Measurements from ENCODE around the gene RDH14.

RDH14 gene

DNA sequence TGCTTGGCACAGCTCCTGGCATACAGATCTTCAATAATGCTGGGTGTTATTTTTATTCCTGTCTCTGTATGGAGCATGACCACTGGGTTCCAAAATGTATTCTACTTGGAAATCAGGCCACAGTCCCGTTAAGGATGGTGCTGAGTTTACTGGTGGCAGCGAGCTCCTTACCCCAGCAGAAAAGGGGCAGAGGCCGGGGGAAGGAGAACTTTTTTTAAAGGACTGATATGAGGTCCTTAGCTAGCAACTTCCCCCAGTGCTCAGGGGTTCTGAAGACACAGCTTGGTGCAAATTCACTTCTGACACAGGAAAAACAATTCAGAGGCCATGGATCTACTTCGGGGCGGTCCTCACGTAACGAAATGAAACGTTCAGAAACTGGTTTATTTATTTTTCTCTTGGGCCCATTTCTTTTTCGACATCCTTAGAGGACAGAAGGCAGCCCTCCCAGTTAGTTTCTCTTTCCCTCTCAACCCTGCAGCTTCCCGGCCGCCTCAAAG, 872 bp downstream of the RDH14 start:
- no peak for DNase-seq
- H3K27ac ChIP-seq (ENCODE audit: low read depth, low read length): no peak overlapping the region
- H2BK15ac ChIP-seq (replicated peaks; ENCODE audit: low read depth): no peak overlapping the region
- no peaks in the 10 kb centered on the region for H3K4me1 ChIP-seq (ENCODE audit: control insufficient read depth, low read depth, low read length)
- WGBS (ENCODE audit: extremely low coverage, insufficient coverage, low lambda C conversion rate): no CpG with 5 or more reads among the region's 11 CpGs
- H2BK5ac ChIP-seq (ENCODE audit: low read length): no peak overlapping the region
- no peak overlapping the region for H4K8ac ChIP-seq (ENCODE audit: low read depth, low read length)
- H2BK120ac ChIP-seq (ENCODE audit: low read depth, low read length): no peak overlapping the region
- H3K18ac ChIP-seq (ENCODE audit: low read length): peak overlapping the region; percentile 33
- H3K4me2 ChIP-seq (ENCODE audit: low read length): peak overlapping the region; percentile 81
- H3K23ac ChIP-seq (ENCODE audit: low read length): peak overlapping the region; percentile 35
- H3K79me2 ChIP-seq (ENCODE audit: control insufficient read depth, insufficient read depth, low read length): peaks cover 14% of the 10 kb centered on the region
- peak overlapping the region; percentile 81 for H3K4me3 ChIP-seq (ENCODE audit: low read length)
- no peak overlapping the region for H4K5ac ChIP-seq (ENCODE audit: low read length)
- no peak overlapping the region for H2AK5ac ChIP-seq (ENCODE audit: low read length)
- peak overlapping the region; percentile 93 for H3K56ac ChIP-seq (ENCODE audit: low read length)
- H3K4ac ChIP-seq (ENCODE audit: low read depth, low read length): peak overlapping the region; percentile 94
- H3K79me1 ChIP-seq (ENCODE audit: low read length): peaks cover 4% of the 10 kb centered on the region
- no peaks in the 10 kb centered on the region for H3K27me3 ChIP-seq (ENCODE audit: insufficient read depth, low read length, poor library complexity)
- peaks cover 3% of the 10 kb centered on the region for H3K36me3 ChIP-seq (ENCODE audit: control insufficient read depth, insufficient read depth, low read length)
- peak overlapping the region; percentile 93 for H3K9ac ChIP-seq (ENCODE audit: low read length)

GRCh38 chr2:18558458-18558857, 2.0 kb downstream of the RDH14 start:
- no peak overlapping the region for H4K8ac ChIP-seq (ENCODE audit: low read depth, low read length)
- H3K27ac ChIP-seq (ENCODE audit: low read depth, low read length): no peak overlapping the region
- peaks cover 4% of the 10 kb centered on the region for H3K79me1 ChIP-seq (ENCODE audit: low read length)
- DNase-seq: no peak
- no peak overlapping the region for H2AK5ac ChIP-seq (ENCODE audit: low read length)
- no peak overlapping the region for H3K4ac ChIP-seq (ENCODE audit: low read depth, low read length)
- H3K36me3 ChIP-seq (ENCODE audit: control insufficient read depth, insufficient read depth, low read length): peaks cover 3% of the 10 kb centered on the region
- H2BK5ac ChIP-seq (ENCODE audit: low read length): no peak overlapping the region
- no peak overlapping the region for H4K5ac ChIP-seq (ENCODE audit: low read length)
- no peak overlapping the region for H3K9ac ChIP-seq (ENCODE audit: low read length)
- no peaks in the 10 kb centered on the region for H3K4me1 ChIP-seq (ENCODE audit: control insufficient read depth, low read depth, low read length)
- no peak overlapping the region for H3K18ac ChIP-seq (ENCODE audit: low read length)
- no peak overlapping the region for H2BK120ac ChIP-seq (ENCODE audit: low read depth, low read length)
- H3K27me3 ChIP-seq (ENCODE audit: insufficient read depth, low read length, poor library complexity): no peaks in the 10 kb centered on the region
- no peak overlapping the region for H2BK15ac ChIP-seq (replicated peaks; ENCODE audit: low read depth)
- H3K79me2 ChIP-seq (ENCODE audit: control insufficient read depth, insufficient read depth, low read length): peaks cover 14% of the 10 kb centered on the region
- H3K4me3 ChIP-seq (ENCODE audit: low read length): no peak overlapping the region
- no peak overlapping the region for H3K23ac ChIP-seq (ENCODE audit: low read length)
- no CpG with 5 or more reads among the region's 1 CpG for WGBS (ENCODE audit: extremely low coverage, insufficient coverage, low lambda C conversion rate)
- no peak overlapping the region for H3K56ac ChIP-seq (ENCODE audit: low read length)
- no peak overlapping the region for H3K4me2 ChIP-seq (ENCODE audit: low read length)

- H3K23ac ChIP-seq (ENCODE audit: low read length): no peak overlapping the region
- peaks cover 4% of the 10 kb centered on the region for H3K79me1 ChIP-seq (ENCODE audit: low read length)
- WGBS (ENCODE audit: extremely low coverage, insufficient coverage, low lambda C conversion rate): no CpG with 5 or more reads among the region's 2 CpGs
- no peaks in the 10 kb centered on the region for H3K27me3 ChIP-seq (ENCODE audit: insufficient read depth, low read length, poor library complexity)
- no peak overlapping the region for H2BK120ac ChIP-seq (ENCODE audit: low read depth, low read length)
- H3K27ac ChIP-seq (ENCODE audit: low read depth, low read length): no peak overlapping the region
- no peaks in the 10 kb centered on the region for H3K4me1 ChIP-seq (ENCODE audit: control insufficient read depth, low read depth, low read length)
- no peak overlapping the region for H2BK15ac ChIP-seq (replicated peaks; ENCODE audit: low read depth)
- H3K4me2 ChIP-seq (ENCODE audit: low read length): no peak overlapping the region
- H3K36me3 ChIP-seq (ENCODE audit: control insufficient read depth, insufficient read depth, low read length): peaks cover 3% of the 10 kb centered on the region
- no peak overlapping the region for H3K18ac ChIP-seq (ENCODE audit: low read length)
- H3K56ac ChIP-seq (ENCODE audit: low read length): no peak overlapping the region
- H3K9ac ChIP-seq (ENCODE audit: low read length): no peak overlapping the region
- no peak overlapping the region for H3K4me3 ChIP-seq (ENCODE audit: low read length)
- DNase-seq: no peak
- H4K5ac ChIP-seq (ENCODE audit: low read length): no peak overlapping the region
- peaks cover 14% of the 10 kb centered on the region for H3K79me2 ChIP-seq (ENCODE audit: control insufficient read depth, insufficient read depth, low read length)
- H2AK5ac ChIP-seq (ENCODE audit: low read length): no peak overlapping the region
- H3K4ac ChIP-seq (ENCODE audit: low read depth, low read length): no peak overlapping the region
- no peak overlapping the region for H2BK5ac ChIP-seq (ENCODE audit: low read length)
- no peak overlapping the region for H4K8ac ChIP-seq (ENCODE audit: low read depth, low read length)
Observed at GRCh38 chr2:18557121-18557520, 3.3 kb downstream of the RDH14 start.

DNA sequence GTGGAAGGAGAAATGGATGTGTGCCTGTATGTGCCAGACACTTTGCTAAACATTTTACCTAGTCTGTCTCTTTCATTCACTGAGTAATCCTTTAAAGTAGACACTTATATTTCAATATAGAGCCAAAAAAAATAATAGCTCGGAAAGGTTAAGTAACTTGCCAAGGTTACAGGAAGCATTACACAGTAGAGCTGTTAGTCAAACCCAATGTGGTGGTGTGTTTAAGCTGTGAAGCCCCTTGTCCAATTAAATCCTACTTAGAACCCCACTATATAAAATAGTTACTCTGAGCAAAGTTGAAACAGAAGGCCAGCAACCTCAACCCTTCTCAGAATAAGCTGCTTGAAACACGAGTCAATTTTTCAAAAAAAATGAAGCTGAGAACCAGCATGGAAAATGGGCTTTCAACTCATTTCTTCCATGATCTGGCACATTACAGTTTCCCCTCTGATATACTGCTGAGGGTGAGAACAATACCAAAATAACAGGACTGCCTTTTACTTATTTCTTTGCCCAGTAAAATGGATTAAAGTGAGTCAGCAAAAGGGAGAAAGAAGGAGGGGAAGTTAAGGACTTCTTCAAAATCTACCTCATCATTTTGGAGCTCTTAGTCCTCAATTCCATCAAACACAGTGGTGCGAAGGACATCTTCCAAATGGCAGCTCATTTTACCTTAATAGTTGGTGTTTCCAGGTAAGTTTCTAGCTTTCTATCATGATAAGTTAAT, 7.9 kb downstream of the RDH14 start:
- no CpG with 5 or more reads among the region's 3 CpGs for WGBS (ENCODE audit: extremely low coverage, insufficient coverage, low lambda C conversion rate)
- no peak overlapping the region for H3K23ac ChIP-seq (ENCODE audit: low read length)
- no peaks in the 10 kb centered on the region for H3K79me1 ChIP-seq (ENCODE audit: low read length)
- no peak overlapping the region for H3K27ac ChIP-seq (ENCODE audit: low read depth, low read length)
- H3K27me3 ChIP-seq (ENCODE audit: insufficient read depth, low read length, poor library complexity): no peaks in the 10 kb centered on the region
- DNase-seq: no peak
- H2BK5ac ChIP-seq (ENCODE audit: low read length): no peak overlapping the region
- H4K8ac ChIP-seq (ENCODE audit: low read depth, low read length): no peak overlapping the region
- no peak overlapping the region for H2BK120ac ChIP-seq (ENCODE audit: low read depth, low read length)
- H3K79me2 ChIP-seq (ENCODE audit: control insufficient read depth, insufficient read depth, low read length): no peaks in the 10 kb centered on the region
- H2BK15ac ChIP-seq (replicated peaks; ENCODE audit: low read depth): no peak overlapping the region
- no peak overlapping the region for H3K4me3 ChIP-seq (ENCODE audit: low read length)
- H3K4ac ChIP-seq (ENCODE audit: low read depth, low read length): no peak overlapping the region
- H3K9ac ChIP-seq (ENCODE audit: low read length): no peak overlapping the region
- H2AK5ac ChIP-seq (ENCODE audit: low read length): no peak overlapping the region
- no peak overlapping the region for H4K5ac ChIP-seq (ENCODE audit: low read length)
- no peak overlapping the region for H3K18ac ChIP-seq (ENCODE audit: low read length)
- H3K36me3 ChIP-seq (ENCODE audit: control insufficient read depth, insufficient read depth, low read length): peaks cover 3% of the 10 kb centered on the region
- H3K56ac ChIP-seq (ENCODE audit: low read length): no peak overlapping the region
- no peaks in the 10 kb centered on the region for H3K4me1 ChIP-seq (ENCODE audit: control insufficient read depth, low read depth, low read length)
- no peak overlapping the region for H3K4me2 ChIP-seq (ENCODE audit: low read length)

- no peak overlapping the region for H4K5ac ChIP-seq (ENCODE audit: low read length)
- H3K4me1 ChIP-seq (ENCODE audit: control insufficient read depth, low read depth, low read length): peaks cover under 1% of the 10 kb centered on the region
- no peak overlapping the region for H3K4ac ChIP-seq (ENCODE audit: low read depth, low read length)
- no peak overlapping the region for H3K56ac ChIP-seq (ENCODE audit: low read length)
- H2BK15ac ChIP-seq (replicated peaks; ENCODE audit: low read depth): no peak overlapping the region
- H3K27ac ChIP-seq (ENCODE audit: low read depth, low read length): no peak overlapping the region
- no peak overlapping the region for H3K18ac ChIP-seq (ENCODE audit: low read length)
- H2BK120ac ChIP-seq (ENCODE audit: low read depth, low read length): no peak overlapping the region
- no peak for DNase-seq
- H4K8ac ChIP-seq (ENCODE audit: low read depth, low read length): no peak overlapping the region
- no peaks in the 10 kb centered on the region for H3K79me1 ChIP-seq (ENCODE audit: low read length)
- H3K9ac ChIP-seq (ENCODE audit: low read length): no peak overlapping the region
- H3K23ac ChIP-seq (ENCODE audit: low read length): no peak overlapping the region
- WGBS (ENCODE audit: extremely low coverage, insufficient coverage, low lambda C conversion rate): no CpG with 5 or more reads among the region's 2 CpGs
- H3K27me3 ChIP-seq (ENCODE audit: insufficient read depth, low read length, poor library complexity): no peaks in the 10 kb centered on the region
- H2BK5ac ChIP-seq (ENCODE audit: low read length): no peak overlapping the region
- peaks cover 3% of the 10 kb centered on the region for H3K36me3 ChIP-seq (ENCODE audit: control insufficient read depth, insufficient read depth, low read length)
- H3K4me2 ChIP-seq (ENCODE audit: low read length): no peak overlapping the region
- no peak overlapping the region for H3K4me3 ChIP-seq (ENCODE audit: low read length)
- H2AK5ac ChIP-seq (ENCODE audit: low read length): no peak overlapping the region
- no peaks in the 10 kb centered on the region for H3K79me2 ChIP-seq (ENCODE audit: control insufficient read depth, insufficient read depth, low read length)
Observed at GRCh38 chr2:18551623-18552022, 8.8 kb downstream of the RDH14 start.

DNA sequence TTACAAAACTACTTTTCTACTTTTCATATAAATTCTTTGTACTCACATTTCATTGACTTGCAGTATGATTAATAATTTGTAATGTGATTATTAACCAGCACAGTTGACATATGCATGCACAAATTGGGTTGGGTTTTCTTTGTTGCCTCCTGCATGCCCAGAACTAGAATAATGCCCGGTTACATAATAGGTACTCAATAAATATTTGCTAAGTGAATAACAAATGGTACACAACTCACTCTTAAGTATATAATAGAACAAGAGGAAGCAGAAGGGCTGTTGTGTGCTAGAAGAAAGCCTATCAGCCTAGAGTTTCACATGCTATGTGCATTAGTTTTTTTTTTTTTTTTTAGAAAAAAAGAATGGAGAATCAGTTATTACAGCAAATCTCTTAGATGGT, 9.3 kb downstream of the RDH14 start:
- no peak overlapping the region for H4K5ac ChIP-seq (ENCODE audit: low read length)
- no peak overlapping the region for H2BK120ac ChIP-seq (ENCODE audit: low read depth, low read length)
- H3K56ac ChIP-seq (ENCODE audit: low read length): no peak overlapping the region
- H3K9ac ChIP-seq (ENCODE audit: low read length): no peak overlapping the region
- no peak overlapping the region for H3K4me3 ChIP-seq (ENCODE audit: low read length)
- no peak overlapping the region for H3K27ac ChIP-seq (ENCODE audit: low read depth, low read length)
- no peaks in the 10 kb centered on the region for H3K79me1 ChIP-seq (ENCODE audit: low read length)
- H2BK15ac ChIP-seq (replicated peaks; ENCODE audit: low read depth): no peak overlapping the region
- H3K4me2 ChIP-seq (ENCODE audit: low read length): no peak overlapping the region
- DNase-seq: no peak
- H3K27me3 ChIP-seq (ENCODE audit: insufficient read depth, low read length, poor library complexity): no peaks in the 10 kb centered on the region
- H3K4me1 ChIP-seq (ENCODE audit: control insufficient read depth, low read depth, low read length): peaks cover 3% of the 10 kb centered on the region
- no CpG with 5 or more reads among the region's 1 CpG for WGBS (ENCODE audit: extremely low coverage, insufficient coverage, low lambda C conversion rate)
- H3K79me2 ChIP-seq (ENCODE audit: control insufficient read depth, insufficient read depth, low read length): no peaks in the 10 kb centered on the region
- no peak overlapping the region for H3K4ac ChIP-seq (ENCODE audit: low read depth, low read length)
- no peak overlapping the region for H2BK5ac ChIP-seq (ENCODE audit: low read length)
- no peak overlapping the region for H2AK5ac ChIP-seq (ENCODE audit: low read length)
- H3K36me3 ChIP-seq (ENCODE audit: control insufficient read depth, insufficient read depth, low read length): peaks cover 3% of the 10 kb centered on the region
- H3K23ac ChIP-seq (ENCODE audit: low read length): no peak overlapping the region
- no peak overlapping the region for H4K8ac ChIP-seq (ENCODE audit: low read depth, low read length)
- H3K18ac ChIP-seq (ENCODE audit: low read length): no peak overlapping the region

All from mesendoderm (in vitro differentiated cells).